Hepatocyte (in vitro differentiated cells): ENCODE data around the gene DCC. TPM values are rescaled to one million over a fixed set of nuclear protein-coding genes. Genes with fewer than 3 reads are reported as not detected.

Experiments used
- DNase-seq: peaks from one replicate; pipeline ENCODE4 v3.0.0-alpha.2; 2016; ENCODE audit warnings: low spot score
- H2AFZ ChIP-seq: fragments of 200-600 bp; sonication (generic); 2 replicates; pipeline ENCODE4 v1.6.0; 2016; ENCODE audit warnings: antibody characterized with exemption, mild to moderate bottlenecking
- H3K27ac ChIP-seq: fragments of 200-600 bp; sonication (generic); 2 replicates; pipeline ENCODE4 v1.5.1; 2016; ENCODE audit warnings: mild to moderate bottlenecking
- H3K27me3 ChIP-seq: fragments of 200-600 bp; sonication (generic); 2 replicates; pipeline ENCODE4 v1.6.1; 2016
- H3K36me3 ChIP-seq: fragments of 200-600 bp; sonication (generic); replicated peaks from 2 replicates; pipeline ENCODE4 v1.5.1; 2016; ENCODE audit warnings: low read depth; ENCODE audit not compliant: insufficient read depth
- H3K4me1 ChIP-seq: fragments of 200-600 bp; sonication (generic); 2 replicates; pipeline ENCODE4 v1.5.1; 2016; ENCODE audit warnings: mild to moderate bottlenecking, moderate library complexity; ENCODE audit not compliant: insufficient read depth
- H3K4me2 ChIP-seq: fragments of 200-600 bp; sonication (generic); 2 replicates; pipeline ENCODE4 v1.6.0; 2016
- H3K4me3 ChIP-seq: fragments of 200-600 bp; sonication (generic); 2 replicates; pipeline ENCODE4 v1.5.1; 2016; ENCODE audit warnings: mild to moderate bottlenecking
- H3K79me2 ChIP-seq: fragments of 200-600 bp; sonication (generic); 2 replicates; pipeline ENCODE4 v1.6.0; 2017; ENCODE audit warnings: mild to moderate bottlenecking
- H3K9me2 ChIP-seq: fragments of 200-600 bp; sonication (generic); replicated peaks from 2 replicates; pipeline ENCODE4 v1.6.0; 2017; ENCODE audit warnings: mild to moderate bottlenecking; ENCODE audit not compliant: insufficient read depth
- H3K9me3 ChIP-seq: fragments of 200-600 bp; sonication (generic); 2 replicates; pipeline ENCODE4 v1.5.1; 2016; ENCODE audit warnings: low read depth, mild to moderate bottlenecking
- H4K20me1 ChIP-seq: fragments of 200-600 bp; sonication (generic); 2 replicates; pipeline ENCODE4 v1.6.0; 2016; ENCODE audit warnings: mild to moderate bottlenecking; ENCODE audit not compliant: insufficient read depth, poor library complexity, severe bottlenecking
- CTCF ChIP-seq: fragments of 200-600 bp; sonication (generic); IDR thresholded peaks from 2 replicates; pipeline ENCODE4 v1.5.1; 2016; ENCODE audit warnings: antibody characterized with exemption, mild to moderate bottlenecking; ENCODE audit not compliant: poor library complexity
- EZH2 ChIP-seq: fragments of 200-600 bp; sonication (generic); IDR thresholded peaks from 2 replicates; pipeline ENCODE4 v1.6.1; 2016; ENCODE audit warnings: antibody characterized with exemption, mild to moderate bottlenecking, borderline replicate concordance
- EZH2phosphoT487 ChIP-seq: fragments of 200-600 bp; sonication (generic); IDR thresholded peaks from one replicate; pipeline ENCODE4 v1.6.1; 2018; ENCODE audit warnings: antibody characterized with exemption, mild to moderate bottlenecking, low read depth, moderate library complexity; ENCODE audit not compliant: unreplicated experiment, severe bottlenecking
- WGBS: methylation state at CpG from one replicate; pipeline ENCODE4 v1.1.6; 2016; ENCODE audit warnings: low lambda C conversion rate; ENCODE audit errors: missing lambda C conversion rate; 5-methylcytosine and 5-hydroxymethylcytosine counted together
- polyA plus RNA-seq: library from polyadenylated mRNA; unstranded; fragments of >200 nt; fragmentation: Nextera tagmentation; extraction: Ambion mirVana; gene quantifications from 2 replicates; pipeline ENCODE4 v1.2.1, GENCODE V29; 2016
- total RNA-seq: library from RNA; depleted of rRNA; stranded (reverse); fragments of >200 nt; gene quantifications from 2 replicates; pipeline ENCODE4 v1.2.3, GENCODE V29; 2014

Gene DCC
- total and polyA plus RNA-seq, 2 experiments from 2014 or later = 1.0 to 3.5 TPM

GRCh38 chr18:52903857-52904256, 563.9 kb downstream of the DCC start:
- Histone ChIP-seq H3K79me2 (no peaks in the 10 kb centered on the region), H2AFZ (no peak overlapping the region), H3K36me3 (no peaks in the 10 kb centered on the region), H3K4me3 (no peak overlapping the region), H3K27me3 (no peaks in the 10 kb centered on the region), H3K9me3 (no peaks in the 10 kb centered on the region), H3K4me1 (no peaks in the 10 kb centered on the region), H4K20me1 (no peaks in the 10 kb centered on the region), H3K27ac (no peak overlapping the region), H3K9me2 (no peaks in the 10 kb centered on the region), H3K4me2 (no peak overlapping the region)
- WGBS = 14% methylated on average over 3 of the region's 3 CpGs
- peak; percentile 72 for DNase-seq
- TF ChIP-seq EZH2phosphoT487 (no peak), CTCF (peak; percentile 73), EZH2 (no peak)

GRCh38 chr18:52907543-52908308, 567.7 kb downstream of the DCC start:
- Histone ChIP-seq H3K4me3 (no peak overlapping the region), H3K9me3 (no peaks in the 10 kb centered on the region), H2AFZ (no peak overlapping the region), H4K20me1 (no peaks in the 10 kb centered on the region), H3K27me3 (no peaks in the 10 kb centered on the region), H3K4me2 (no peak overlapping the region), H3K9me2 (no peaks in the 10 kb centered on the region), H3K36me3 (no peaks in the 10 kb centered on the region), H3K4me1 (no peaks in the 10 kb centered on the region), H3K79me2 (no peaks in the 10 kb centered on the region), H3K27ac (no peak overlapping the region)
- WGBS = 74% methylated on average over 9 of the region's 9 CpGs
- TF ChIP-seq EZH2 = no peak
- no peak for TF ChIP-seq CTCF
- no peak for TF ChIP-seq EZH2phosphoT487
- DNase-seq = no peak

- Histone ChIP-seq H2AFZ (no peak overlapping the region), H3K27ac (no peak overlapping the region), H3K4me3 (no peak overlapping the region), H3K4me2 (no peak overlapping the region), H3K9me3 (no peaks in the 10 kb centered on the region), H3K9me2 (no peaks in the 10 kb centered on the region), H3K79me2 (no peaks in the 10 kb centered on the region), H3K36me3 (no peaks in the 10 kb centered on the region), H4K20me1 (no peaks in the 10 kb centered on the region), H3K4me1 (no peaks in the 10 kb centered on the region), H3K27me3 (no peaks in the 10 kb centered on the region)
- 92% methylated on average over 3 of the region's 3 CpGs for WGBS
- no peak for DNase-seq
- TF ChIP-seq EZH2phosphoT487 = no peak
- TF ChIP-seq CTCF = no peak
- no peak for TF ChIP-seq EZH2
Measured at GRCh38 chr18:52914148-52914547, 574.2 kb downstream of the DCC start.
